ENCODE measurements around the gene CCDC57. TPM values are rescaled to one million over a fixed set of nuclear protein-coding genes. Genes with fewer than 3 reads are reported as not detected.
A peak's percentile ranks its signal among the peaks of the same experiment; 100 is the strongest.

CCDC57 gene
- total and polyA plus RNA-seq, 8 donors = 19.6 to 176 (median 25.4) TPM

- H3K36me3 ChIP-seq = peaks cover 9 to 71% (median 59%) of the 10 kb centered on the region in 3 donors
- H3K27me3 ChIP-seq = no peaks in the 10 kb centered on the region
- ATAC-seq = no peak
- no peaks in the 10 kb centered on the region for H3K9me3 ChIP-seq
- FAIRE-seq = no peak
- intact Hi-C loops (cut with DNase I) = no loop called here
- TF ChIP-seq CTCF (IDR thresholded peaks at IDR 0.05) = no peak
- DNase-seq = peak in 3 of 6 donors; percentile 15 to 67 (median 31)
- H3K27ac ChIP-seq = no peak overlapping the region
- no peak overlapping the region for H3K4me3 ChIP-seq
- WGBS, 2 donors = 90% methylated on average over 47 of the region's 47 CpGs
- H3K4me1 ChIP-seq = peaks cover 8 to 24% (median 23%) of the 10 kb centered on the region in 3 donors
Observed at GRCh38 chr17:82245134-82246039, 32.7 kb upstream of the CCDC57 start.

GRCh38 chr17:82244413-82245133 is 31.9 kb upstream of the CCDC57 start:
- ATAC-seq (no peak), DNase-seq (peak in 2 of 6 donors; percentile 27 to 66), FAIRE-seq (no peak)
- Histone ChIP-seq H3K36me3 (peaks cover 9 to 67% (median 51%) of the 10 kb centered on the region in 3 donors), H3K4me3 (no peak overlapping the region), H3K4me1 (peaks cover 8 to 24% (median 23%) of the 10 kb centered on the region in 3 donors), H3K27ac (no peak overlapping the region), H3K9me3 (no peaks in the 10 kb centered on the region), H3K27me3 (no peaks in the 10 kb centered on the region)
- WGBS, 2 donors = 89 to 92% methylated on average over 39 of the region's 39 CpGs
- intact Hi-C loops (cut with DNase I) = no loop called here
- TF ChIP-seq CTCF (IDR thresholded peaks at IDR 0.05) = peak in 2 of 4 donors; percentile 8 to 19

DNA sequence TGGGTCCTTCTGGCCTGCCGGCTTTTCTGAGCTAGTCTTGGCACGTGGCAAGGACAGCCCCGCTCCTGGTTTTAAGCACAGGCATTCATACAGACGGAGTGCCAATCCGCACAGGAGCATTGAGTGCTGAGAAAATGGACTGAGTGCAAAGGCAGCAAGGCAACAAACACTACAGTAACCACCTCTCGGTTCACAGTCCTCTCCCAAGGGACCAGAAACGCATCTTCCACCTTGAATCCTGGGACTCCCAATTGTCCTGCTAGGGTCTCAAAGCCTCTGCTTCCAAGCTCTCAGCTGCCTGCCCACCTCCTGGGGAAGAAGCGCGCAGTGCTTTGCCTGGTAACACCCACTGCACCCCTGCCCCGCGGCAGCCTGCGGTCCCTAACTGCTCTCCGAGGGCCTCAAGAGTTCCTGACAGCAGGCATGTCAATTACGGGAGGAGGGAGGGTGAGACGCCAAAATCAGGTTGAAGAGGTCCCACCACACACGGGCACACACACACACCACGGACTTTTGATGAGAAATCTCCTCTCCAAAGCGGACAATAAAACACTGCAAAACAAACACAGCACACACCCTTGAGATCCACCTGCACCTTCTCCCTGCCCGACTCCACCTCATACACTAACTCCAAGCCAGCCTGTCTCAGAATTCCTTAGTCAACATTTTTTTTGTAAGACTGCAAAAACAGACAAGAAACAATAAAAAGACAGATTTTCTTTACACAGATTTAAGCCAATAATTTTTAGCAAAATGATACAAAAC is 31.2 kb upstream of the CCDC57 start:
- intact Hi-C loops (cut with DNase I) = no loop called here
- Histone ChIP-seq H3K27ac (peak overlapping the region in 1 of 4 donors; percentile 60), H3K4me3 (no peak overlapping the region), H3K36me3 (peaks cover 9 to 61% (median 48%) of the 10 kb centered on the region in 3 donors), H3K9me3 (no peaks in the 10 kb centered on the region), H3K4me1 (peaks cover 8 to 24% (median 23%) of the 10 kb centered on the region in 3 donors), H3K27me3 (no peaks in the 10 kb centered on the region)
- 91 to 95% methylated on average over 19 of the region's 19 CpGs for WGBS, 2 donors
- no peak for TF ChIP-seq CTCF (IDR thresholded peaks at IDR 0.05)
- DNase-seq (peak in 3 of 6 donors; percentile 19 to 55 (median 25)), FAIRE-seq (no peak), ATAC-seq (no peak)

GRCh38 chr17:82242977-82243647 is 30.5 kb upstream of the CCDC57 start:
- DNase-seq = peak; percentile 73 to 95 (median 88)
- H3K9me3 ChIP-seq = no peaks in the 10 kb centered on the region
- WGBS, 2 donors = 43 to 49% methylated on average over 29 of the region's 29 CpGs
- peak; percentile 53 to 74 (median 60) for ATAC-seq
- no peak overlapping the region for H3K4me3 ChIP-seq
- H3K27me3 ChIP-seq = no peaks in the 10 kb centered on the region
- peaks cover 8 to 24% (median 23%) of the 10 kb centered on the region in 3 donors for H3K4me1 ChIP-seq
- no peak for TF ChIP-seq CTCF (IDR thresholded peaks at IDR 0.05)
- no peak for FAIRE-seq
- intact Hi-C loops (cut with DNase I) = no loop called here
- peaks cover 8 to 54% (median 41%) of the 10 kb centered on the region in 3 donors for H3K36me3 ChIP-seq
- peak overlapping the region in 3 of 4 donors; percentile 33 to 60 (median 58) for H3K27ac ChIP-seq
